K562 (cell line): Measurements from ENCODE around the gene CNRIP1. TPM values are rescaled to one million over a fixed set of nuclear protein-coding genes. Genes with fewer than 3 reads are reported as not detected.

ENCODE experiments used
- ATAC-seq: fragments of 200-7000 bp; cut with Tn5 transposase; 3 replicates; pipeline ENCODE4 v1.9.1; 2020; ENCODE audit warnings: moderate library complexity
- BruUV-seq: library from RNA; stranded (reverse); fragments of 400-500 nt; replicated peaks from 2 replicates; lab custom pipeline; 2021; lab: Mats Ljungman, UMichigan
- CTCF ChIA-PET: fragments of 300-600 bp; formaldehyde crosslinking; extraction: SDS; loops from one replicate; lab custom pipeline; 2021; ENCODE audit warnings: low intra/inter-chr PET ratio; lab: Yijun Ruan, JAX
- POLR2A ChIA-PET: fragments of 300-600, 350-650 bp; sonication (Branson Sonifier 250); formaldehyde crosslinking; extraction: SDS; loops from one replicate; lab custom pipeline; 2021; ENCODE audit warnings: antibody characterized with exemption, inconsistent platforms; lab: Yijun Ruan, JAX
- DNase-seq, 4 experiments: peaks; one replicate each; pipeline versions ENCODE4 v3.0.0 to v3.0.0-alpha.2; 2011 to 2018; ENCODE audit warnings: low spot score in 3 of 4, mixed read lengths in 3 of 4; ENCODE audit errors: extremely low read depth in 1 of 4
- FAIRE-seq: peaks from 2 replicates; lab custom pipeline; 2011; peaks lifted over from hg19 to GRCh38; lab: Jason Lieb, UNC
- H2AFZ ChIP-seq: 2 replicates; pipeline ENCODE4 v1.6.0; 2011; ENCODE audit warnings: low read depth, low read length, control low read depth, inconsistent platforms
- H3K27ac ChIP-seq: fragments of 200-600 bp; 3 replicates; pipeline ENCODE4 v1.8.0; 2011; ENCODE audit warnings: low read depth, mild to moderate bottlenecking, control low read depth, inconsistent platforms, low read length, moderate library complexity, mixed read lengths; ENCODE audit errors: extremely low read depth
- H3K27me3 ChIP-seq, 2 experiments: fragments of 300-600 bp in 1 of 2; 2 replicates in 1 of 2; 3 replicates in 1 of 2; pipeline versions ENCODE4 v1.6.0 to v1.8.0; 2011; ENCODE audit warnings: inconsistent platforms in 2 of 2, low read length in 2 of 2, mild to moderate bottlenecking in 1 of 2, mixed read lengths in 1 of 2, moderate library complexity in 1 of 2; ENCODE audit not compliant: control insufficient read depth in 2 of 2, insufficient read depth in 2 of 2
- H3K36me3 ChIP-seq: fragments of 300-600 bp; 3 replicates; pipeline ENCODE4 v1.8.0; 2011; ENCODE audit warnings: mild to moderate bottlenecking, low read length, inconsistent platforms; ENCODE audit not compliant: control insufficient read depth, insufficient read depth
- H3K4me1 ChIP-seq, 2 experiments: fragments of 200-600 bp in 1 of 2; replicated peaks in 1 of 2; 2 replicates in 1 of 2; 3 replicates in 1 of 2; pipeline versions ENCODE4 v1.5.1 to v1.8.0; 2011; ENCODE audit warnings: inconsistent platforms in 2 of 2, low read length in 2 of 2, mild to moderate bottlenecking in 1 of 2, mixed read lengths in 1 of 2, moderate library complexity in 1 of 2; ENCODE audit not compliant: control insufficient read depth in 2 of 2, insufficient read depth in 2 of 2
- H3K4me2 ChIP-seq: 2 replicates; pipeline ENCODE4 v1.6.1; 2011; ENCODE audit warnings: low read length, control low read depth, inconsistent platforms, mixed read lengths; ENCODE audit not compliant: insufficient read depth
- H3K4me3 ChIP-seq: fragments of 200-600 bp; sonication (generic), shearing (Covaris generic); 2 replicates; pipeline ENCODE4 v1.5.1; 2016; ENCODE audit warnings: control low read depth, inconsistent platforms
- H3K79me2 ChIP-seq: fragments of 200-600 bp; 3 replicates; pipeline ENCODE4 v1.8.0; 2011; ENCODE audit warnings: low read length, inconsistent platforms; ENCODE audit not compliant: control insufficient read depth, insufficient read depth
- H3K9ac ChIP-seq, 2 experiments: 2 replicates each; pipeline versions ENCODE4 v1.6.0 to v1.6.1; 2011; ENCODE audit warnings: low read depth in 2 of 2, low read length in 2 of 2, control low read depth in 1 of 2, inconsistent platforms in 1 of 2, mild to moderate bottlenecking in 1 of 2, mixed read lengths in 1 of 2; ENCODE audit not compliant: insufficient read depth in 1 of 2
- H3K9me1 ChIP-seq: one replicate; pipeline ENCODE4 v1.6.0; 2011; ENCODE audit warnings: inconsistent platforms, mild to moderate bottlenecking, low read length, moderate library complexity; ENCODE audit not compliant: control insufficient read depth, insufficient read depth
- H3K9me3 ChIP-seq: replicated peaks from 2 replicates; pipeline ENCODE4 v1.5.1; 2011; ENCODE audit warnings: low read depth, low read length, inconsistent platforms; ENCODE audit not compliant: control insufficient read depth, insufficient read depth
- H4K20me1 ChIP-seq: replicated peaks from 2 replicates; pipeline ENCODE4 v1.6.1; 2011; ENCODE audit warnings: low read length, inconsistent platforms, mixed read lengths; ENCODE audit not compliant: control insufficient read depth, insufficient read depth
- CBFA2T2 ChIP-seq: fragments of 450-650 bp; conservative IDR thresholded peaks from 2 replicates; pipeline ENCODE4 v1.6.1; 2017; ENCODE audit warnings: mild to moderate bottlenecking
- CBX5 ChIP-seq: IDR thresholded peaks from 2 replicates; pipeline ENCODE4 v1.6.1; 2014; ENCODE audit warnings: low read depth, borderline replicate concordance
- CCNT2 ChIP-seq: IDR thresholded peaks from 2 replicates; pipeline ENCODE4 v1.6.1; 2011; ENCODE audit warnings: borderline replicate concordance, low read depth, mild to moderate bottlenecking, moderate library complexity, mixed read lengths, low read length; ENCODE audit not compliant: insufficient read length; ENCODE audit errors: extremely low read depth
- IRF2 ChIP-seq: sonication (generic); formaldehyde crosslinking; IDR thresholded peaks from 2 replicates; pipeline ENCODE4 v1.8.1; 2022; ENCODE audit warnings: mild to moderate bottlenecking, missing genetic modification reagents
- RAD51 ChIP-seq: fragments of 450-650 bp; IDR thresholded peaks from 2 replicates; pipeline ENCODE4 v1.7.1; 2016; ENCODE audit warnings: low read depth, mild to moderate bottlenecking, borderline replicate concordance
- SRF ChIP-seq, 2 experiments: fragments of 250-450, 450-650 bp in 1 of 2; sonication (Bioruptor Pico) in 1 of 2; sonication (generic) in 1 of 2; formaldehyde crosslinking; IDR thresholded peaks; 2 replicates each; pipeline versions ENCODE4 v1.5.0 to v1.5.1; 2020 to 2022; ENCODE audit warnings: mild to moderate bottlenecking in 1 of 2, missing genetic modification reagents in 1 of 2
- ZKSCAN1 ChIP-seq: fragments of 150-350 bp; IDR thresholded peaks from 2 replicates; pipeline ENCODE4 v1.6.1; 2016; ENCODE audit warnings: low read depth, low read length
- WGBS: fragments of 100-300 bp; shearing (Covaris generic); methylation state at CpG from one replicate; pipeline ENCODE4 v1.1.6; 2016; ENCODE audit warnings: low coverage, mixed read lengths; ENCODE audit not compliant: insufficient coverage; ENCODE audit errors: missing lambda C conversion rate; 5-methylcytosine and 5-hydroxymethylcytosine counted together
- in situ Hi-C: fragments of 300-500 bp; cut with MboI; formaldehyde crosslinking; loops from 4 replicates; pipeline ENCODE4 v1.15.0; 2018; ENCODE audit warnings: inconsistent platforms, mixed read lengths
- intact Hi-C: fragments of 100-400 bp; cut with micrococcal nuclease; formaldehyde crosslinking; loops from 2 replicates; pipeline ENCODE4 v1.14.2; 2022
- polyA plus RNA-seq, 8 experiments: library from polyadenylated mRNA; depleted of rRNA in 4 of 8; stranded (reverse) in 5 of 8; unstranded in 3 of 8; fragments of >200 nt; fragmentation: Nextera tagmentation in 2 of 8; fragmentation: Illumina TruSeq in 1 of 8; extraction: Ambion mirVana in 2 of 8; extraction: Trizol in 1 of 8; gene quantifications; 2 replicates each; pipeline versions ENCODE4 v1.2.1 to v1.2.3, GENCODE V29; 2011 to 2014; ENCODE audit warnings: inconsistent platforms in 1 of 8, missing spikeins in 1 of 8
- total RNA-seq, 7 experiments: library from RNA; depleted of rRNA in 6 of 7; stranded (reverse); fragments of >200 nt in 6 of 7; fragmentation: Illumina TruSeq in 2 of 7; extraction: Trizol in 2 of 7; gene quantifications; 2 replicates each; pipeline versions ENCODE4 v1.2.1 to v1.2.3, GENCODE V29; 2011 to 2021; ENCODE audit warnings: low replicate concordance in 1 of 7
- TF ChIP-seq, protein P1 (sequence below): fragments of 450-650 bp; IDR thresholded peaks from 2 replicates; pipeline ENCODE4 v1.6.1; 2016
- TF ChIP-seq, protein P2 (sequence below), 2 experiments: IDR thresholded peaks in 1 of 2; conservative IDR thresholded peaks in 1 of 2; 2 replicates each; pipeline ENCODE4 v1.6.1; 2016; ENCODE audit warnings: low read depth in 2 of 2, mild to moderate bottlenecking in 1 of 2, missing compliant biosample characterization in 1 of 2, missing genetic modification characterization in 1 of 2, moderate library complexity in 1 of 2
- TF ChIP-seq, protein P3 (sequence below): sonication (generic); formaldehyde crosslinking; IDR thresholded peaks from 2 replicates; pipeline ENCODE4 v1.8.0; 2022; ENCODE audit warnings: mild to moderate bottlenecking, missing genetic modification reagents, borderline replicate concordance
- TF ChIP-seq, protein P4 (sequence below), 2 experiments: fragments of 200-800 bp in 1 of 2; sonication (Bioruptor generic) in 1 of 2; sonication (generic) in 1 of 2; formaldehyde crosslinking in 1 of 2; IDR thresholded peaks in 1 of 2; conservative IDR thresholded peaks in 1 of 2; 2 replicates each; pipeline versions ENCODE4 v1.5.0 to v1.6.1; 2016 to 2020; ENCODE audit warnings: missing compliant biosample characterization in 1 of 2, missing genetic modification characterization in 1 of 2, missing genetic modification reagents in 1 of 2

Gene CNRIP1
- total and polyA plus RNA-seq, 9 of the 15 experiments (the other 6 are each of a cell fraction or from before 2014, with no cell fraction given): 0.59 to 2.1 (median 1.5) TPM

DNA sequence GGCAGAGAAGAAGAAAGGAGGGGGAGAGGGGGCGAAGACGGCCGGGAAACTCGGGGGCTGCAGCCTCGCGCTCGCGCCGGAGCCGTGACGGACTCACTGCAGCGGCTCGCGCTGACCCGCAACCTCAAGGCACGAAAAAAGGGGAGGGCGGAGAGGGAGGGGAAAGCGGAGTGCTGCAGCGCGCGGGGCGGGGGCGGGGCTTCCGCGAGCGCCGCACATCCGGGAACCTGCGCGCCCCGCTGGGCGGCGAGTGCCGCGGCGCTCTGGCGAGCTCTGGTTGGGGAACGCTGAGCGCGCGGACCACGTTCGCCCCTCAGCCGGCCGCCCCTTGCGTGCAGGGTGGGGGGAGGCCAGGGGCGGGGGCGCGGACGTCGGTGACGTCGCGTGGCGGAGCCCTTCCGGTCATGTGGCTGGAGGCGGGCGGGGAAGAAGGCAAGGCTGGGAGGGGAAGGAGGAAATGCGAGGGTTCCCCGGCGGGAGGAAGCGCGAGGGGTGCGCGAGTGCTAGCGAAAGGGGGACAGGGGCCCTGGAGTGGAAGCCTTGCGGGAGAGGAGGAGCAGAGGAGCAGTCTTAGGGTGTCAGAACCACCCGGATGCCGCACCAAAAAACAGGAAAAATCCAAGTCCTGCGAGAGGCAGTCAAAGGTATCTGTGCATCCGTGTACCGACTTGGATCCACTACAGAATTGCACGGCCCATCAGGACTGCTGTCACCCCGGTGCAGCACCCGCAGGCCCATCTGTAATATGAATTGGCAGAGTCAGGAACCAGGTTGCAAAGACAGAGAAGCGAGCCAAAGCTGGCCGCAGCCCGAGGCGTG is 67.1 kb downstream of the CNRIP1 start, which contains the start of gene PPP3R1:
PPP3R1 (minus strand) TSS at position 133 of the 819 bp plus-strand sequence. CDS start 405 bp downstream, outside the sequence.
- peak; percentile 78 for FAIRE-seq
- H3K9me3 ChIP-seq: no peaks in the 10 kb centered on the region
- peaks cover 4 to 35% of the 10 kb centered on the region in 2 experiments; a peak in 4 of 5 replicates for H3K4me1 ChIP-seq
- H3K4me3 ChIP-seq: peak within 1 kb of the TSS; percentile 75
- DNase-seq: peak; percentile 89 to 97 (median 91)
- H3K27me3 ChIP-seq: no peaks in the 10 kb centered on the region
- CTCF ChIA-PET: no interaction called here
- H3K4me2 ChIP-seq: peak within 1 kb of the TSS; percentile 95
- POLR2A ChIA-PET: interaction anchor here (0.5 to 1.5 kb wide), 7 partner anchors 10 to 933 kb away, joined by 3 to 4 read pairs (median 3); partner anchors contain the start of gene C1D
- peak within 1 kb of the TSS; percentile 84 for H2AFZ ChIP-seq
- ATAC-seq: peak; percentile 86
- H3K9me1 ChIP-seq: no peaks in the 10 kb centered on the region
- in situ Hi-C loops: no loop called here
- H3K9ac ChIP-seq: peak within 1 kb of the TSS; percentile 93 to 99
- peaks cover 25% of the 10 kb centered on the region for H4K20me1 ChIP-seq
- intact Hi-C loops: loop anchor here (5.0 kb wide), 1 partner anchor 105 kb away; no protein-coding TSS in a partner anchor
- WGBS: 0% methylated on average over 32 of the region's 79 CpGs
- H3K36me3 ChIP-seq: peaks cover 23% of the 10 kb centered on the region
- peak within 1 kb of the TSS; percentile 97 for H3K27ac ChIP-seq
- TSS peak; percentile 91 for BruUV-seq
- H3K79me2 ChIP-seq: peaks cover 69% of the 10 kb centered on the region
- TF ChIP-seq CBX5: no peak
- TF ChIP-seq ZKSCAN1: 0 out of 2 replicates have a peak, but pooled peaks have one; percentile 52
- TF ChIP-seq, protein P1, sequence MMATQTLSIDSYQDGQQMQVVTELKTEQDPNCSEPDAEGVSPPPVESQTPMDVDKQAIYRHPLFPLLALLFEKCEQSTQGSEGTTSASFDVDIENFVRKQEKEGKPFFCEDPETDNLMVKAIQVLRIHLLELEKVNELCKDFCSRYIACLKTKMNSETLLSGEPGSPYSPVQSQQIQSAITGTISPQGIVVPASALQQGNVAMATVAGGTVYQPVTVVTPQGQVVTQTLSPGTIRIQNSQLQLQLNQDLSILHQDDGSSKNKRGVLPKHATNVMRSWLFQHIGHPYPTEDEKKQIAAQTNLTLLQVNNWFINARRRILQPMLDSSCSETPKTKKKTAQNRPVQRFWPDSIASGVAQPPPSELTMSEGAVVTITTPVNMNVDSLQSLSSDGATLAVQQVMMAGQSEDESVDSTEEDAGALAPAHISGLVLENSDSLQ: 0 out of 2 replicates have a peak, but pooled peaks have one; percentile 10
- no peak for TF ChIP-seq IRF2 (CRISPR knock-in tag)
- TF ChIP-seq RAD51: peak; percentile 81
- TF ChIP-seq, protein P2, sequence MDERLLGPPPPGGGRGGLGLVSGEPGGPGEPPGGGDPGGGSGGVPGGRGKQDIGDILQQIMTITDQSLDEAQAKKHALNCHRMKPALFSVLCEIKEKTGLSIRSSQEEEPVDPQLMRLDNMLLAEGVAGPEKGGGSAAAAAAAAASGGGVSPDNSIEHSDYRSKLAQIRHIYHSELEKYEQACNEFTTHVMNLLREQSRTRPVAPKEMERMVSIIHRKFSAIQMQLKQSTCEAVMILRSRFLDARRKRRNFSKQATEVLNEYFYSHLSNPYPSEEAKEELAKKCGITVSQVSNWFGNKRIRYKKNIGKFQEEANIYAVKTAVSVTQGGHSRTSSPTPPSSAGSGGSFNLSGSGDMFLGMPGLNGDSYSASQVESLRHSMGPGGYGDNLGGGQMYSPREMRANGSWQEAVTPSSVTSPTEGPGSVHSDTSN (CRISPR knock-in tag; IDR thresholded peaks at IDR 0.05; ENCODE audit: low read depth): no peak
- TF ChIP-seq, protein P2 (tag; conservative IDR thresholded peaks at IDR 0.05; ENCODE audit: low read depth): no peak
- TF ChIP-seq CCNT2: peak; percentile 86
- peak; percentile 23; the same call in 1 of the 2 replicates for TF ChIP-seq CBFA2T2
- TF ChIP-seq SRF (CRISPR knock-in tag; IDR thresholded peaks at IDR 0.05): peak in 1 of 2 experiments; percentile 29; a peak in 1 of 4 replicates
- TF ChIP-seq, protein P3, sequence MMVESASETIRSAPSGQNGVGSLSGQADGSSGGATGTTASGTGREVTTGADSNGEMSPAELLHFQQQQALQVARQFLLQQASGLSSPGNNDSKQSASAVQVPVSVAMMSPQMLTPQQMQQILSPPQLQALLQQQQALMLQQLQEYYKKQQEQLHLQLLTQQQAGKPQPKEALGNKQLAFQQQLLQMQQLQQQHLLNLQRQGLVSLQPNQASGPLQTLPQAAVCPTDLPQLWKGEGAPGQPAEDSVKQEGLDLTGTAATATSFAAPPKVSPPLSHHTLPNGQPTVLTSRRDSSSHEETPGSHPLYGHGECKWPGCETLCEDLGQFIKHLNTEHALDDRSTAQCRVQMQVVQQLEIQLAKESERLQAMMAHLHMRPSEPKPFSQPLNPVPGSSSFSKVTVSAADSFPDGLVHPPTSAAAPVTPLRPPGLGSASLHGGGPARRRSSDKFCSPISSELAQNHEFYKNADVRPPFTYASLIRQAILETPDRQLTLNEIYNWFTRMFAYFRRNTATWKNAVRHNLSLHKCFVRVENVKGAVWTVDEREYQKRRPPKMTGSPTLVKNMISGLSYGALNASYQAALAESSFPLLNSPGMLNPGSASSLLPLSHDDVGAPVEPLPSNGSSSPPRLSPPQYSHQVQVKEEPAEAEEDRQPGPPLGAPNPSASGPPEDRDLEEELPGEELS: no peak
- TF ChIP-seq, protein P4, sequence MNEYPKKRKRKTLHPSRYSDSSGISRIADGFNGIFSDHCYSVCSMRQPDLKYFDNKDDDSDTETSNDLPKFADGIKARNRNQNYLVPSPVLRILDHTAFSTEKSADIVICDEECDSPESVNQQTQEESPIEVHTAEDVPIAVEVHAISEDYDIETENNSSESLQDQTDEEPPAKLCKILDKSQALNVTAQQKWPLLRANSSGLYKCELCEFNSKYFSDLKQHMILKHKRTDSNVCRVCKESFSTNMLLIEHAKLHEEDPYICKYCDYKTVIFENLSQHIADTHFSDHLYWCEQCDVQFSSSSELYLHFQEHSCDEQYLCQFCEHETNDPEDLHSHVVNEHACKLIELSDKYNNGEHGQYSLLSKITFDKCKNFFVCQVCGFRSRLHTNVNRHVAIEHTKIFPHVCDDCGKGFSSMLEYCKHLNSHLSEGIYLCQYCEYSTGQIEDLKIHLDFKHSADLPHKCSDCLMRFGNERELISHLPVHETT (CRISPR knock-in tag; conservative IDR thresholded peaks at IDR 0.05 in 1 of 2, IDR thresholded peaks at IDR 0.05 in 1 of 2): peak in 1 of 2 experiments; percentile 82; a peak in 2 of 4 replicates
